ENCODE data around the gene CNTN6. TPM values are rescaled to one million over a fixed set of nuclear protein-coding genes. Genes with fewer than 3 reads are reported as not detected.

The CNTN6 gene
- total RNA-seq, 1 experiment from 2014 or later: not detected

GRCh38 chr3:1292571-1293071, 199.8 kb downstream of the CNTN6 start:
- intact Hi-C loops (cut with micrococcal nuclease; ENCODE audit: unreplicated experiment) (no loop called here), in situ Hi-C loops (cut with HindIII; ENCODE audit: low pct_unique_long_range_greater_than_20kb, low sequenced_read_pairs) (no loop called here)
- Histone ChIP-seq H3K4me1 (ENCODE audit: control insufficient read depth, insufficient read depth, low read length) (no peaks in the 10 kb centered on the region), H3K4me3 (ENCODE audit: low read depth in 2 of 2, low read length in 2 of 2) (no peak overlapping the region), H3K27ac (ENCODE audit: low read length) (no peak overlapping the region), H3K9me3 (ENCODE audit: control insufficient read depth, insufficient read depth, low read depth, low read length) (no peaks in the 10 kb centered on the region), H3K36me3 (ENCODE audit: control insufficient read depth, insufficient read depth, low read length) (no peaks in the 10 kb centered on the region), H3K27me3 (ENCODE audit: control insufficient read depth, insufficient read depth, low read length) (no peaks in the 10 kb centered on the region)
- TF ChIP-seq POLR2AphosphoS5 (IDR thresholded peaks at IDR 0.05; ENCODE audit: low read depth, low read length): no peak
- no peak for TF ChIP-seq REST (IDR thresholded peaks at IDR 0.05; ENCODE audit: insufficient read depth in 1 of 2, low read depth in 2 of 2, low read length in 1 of 2)
- no peak for TF ChIP-seq SIN3A (IDR thresholded peaks at IDR 0.05; ENCODE audit: borderline replicate concordance, insufficient read depth, low read depth, low read length)
- TF ChIP-seq CTCF (IDR thresholded peaks at IDR 0.05): no peak
- TF ChIP-seq TCF7L2 (IDR thresholded peaks at IDR 0.05; ENCODE audit: low read depth, low read length): no peak
- no TSS peak for BruUV-seq (replicated peaks)
- POLR2A ChIA-PET: no interaction called here
- ATAC-seq (no peak), DNase-seq (ENCODE audit: low read depth, low spot score) (no peak)
- CTCF ChIA-PET: no interaction called here

GRCh38 chr3:1294586-1294985, 201.8 kb downstream of the CNTN6 start:
- H3K4me1 ChIP-seq (ENCODE audit: control insufficient read depth, insufficient read depth, low read length): no peaks in the 10 kb centered on the region
- no peaks in the 10 kb centered on the region for H3K27me3 ChIP-seq (ENCODE audit: control insufficient read depth, insufficient read depth, low read length)
- no TSS peak for BruUV-seq (replicated peaks)
- CTCF ChIA-PET: no interaction called here
- no peak for ATAC-seq
- in situ Hi-C loops (cut with HindIII; ENCODE audit: low pct_unique_long_range_greater_than_20kb, low sequenced_read_pairs) (no loop called here), intact Hi-C loops (cut with micrococcal nuclease; ENCODE audit: unreplicated experiment) (no loop called here)
- no peak for DNase-seq (ENCODE audit: low read depth, low spot score)
- H3K27ac ChIP-seq (ENCODE audit: low read length): no peak overlapping the region
- TF ChIP-seq SIN3A (IDR thresholded peaks at IDR 0.05; ENCODE audit: borderline replicate concordance, insufficient read depth, low read depth, low read length): no peak
- no peak for TF ChIP-seq CTCF (IDR thresholded peaks at IDR 0.05)
- TF ChIP-seq REST (IDR thresholded peaks at IDR 0.05; ENCODE audit: insufficient read depth in 1 of 2, low read depth in 2 of 2, low read length in 1 of 2): no peak
- TF ChIP-seq POLR2AphosphoS5 (IDR thresholded peaks at IDR 0.05; ENCODE audit: low read depth, low read length): no peak
- no peak for TF ChIP-seq TCF7L2 (IDR thresholded peaks at IDR 0.05; ENCODE audit: low read depth, low read length)
- H3K36me3 ChIP-seq (ENCODE audit: control insufficient read depth, insufficient read depth, low read length): no peaks in the 10 kb centered on the region
- no peaks in the 10 kb centered on the region for H3K9me3 ChIP-seq (ENCODE audit: control insufficient read depth, insufficient read depth, low read depth, low read length)
- POLR2A ChIA-PET: no interaction called here
- no peak overlapping the region for H3K4me3 ChIP-seq (ENCODE audit: low read depth in 2 of 2, low read length in 2 of 2)

Measured in Panc1 (cell line).